ENCODE measurements around the gene ARL4D. TPM values are rescaled to one million over a fixed set of nuclear protein-coding genes. Genes with fewer than 3 reads are reported as not detected.

ARL4D gene
- total RNA-seq, 4 donors from 2014 or later, result 17.5 to 31.1 (median 21.9) TPM

Small RNAs within 50 kb of the gene (small RNA-seq; reads per million reads assigned to genes)
- gene RNU6-1137P, result 0 reads per million in 3 donors
- gene RNU6-406P, result 0 reads per million in 3 donors
- gene RNU6-470P, result 0 reads per million in 3 donors

Other genes with a start within 250 kb of the ARL4D start
- 100 to 1,000 TPM in 3 of 4 donors, 10 to 100 TPM in 1; 83.3 to 156 (median 104) TPM for gene NBR1, start 227.8 kb upstream of the ARL4D start, total RNA-seq
- gene TMEM106A, start 187.1 kb upstream of the ARL4D start, total RNA-seq, result 1 to 10 TPM; 3.3 to 6.2 (median 3.7) TPM
- not detected for gene CCDC200, start 170.4 kb upstream of the ARL4D start, total RNA-seq
- gene RNU2-1, start 165.0 kb upstream of the ARL4D start, total RNA-seq, result not detected
- 10 to 100 TPM; 31.7 to 35.1 (median 33.4) TPM for gene DHX8, start 85.0 kb downstream of the ARL4D start, total RNA-seq
- gene ETV4, start 147.3 kb downstream of the ARL4D start, total RNA-seq, result 1 to 10 TPM in 1 of 4 donors, under 1 TPM in 2, not detected in 1; 0.19 to 1.3 (median 0.83) TPM